ENCODE measurements around the gene JSRP1. TPM values are rescaled to one million over a fixed set of nuclear protein-coding genes. Genes with fewer than 3 reads are reported as not detected.
A peak's percentile ranks its signal among the peaks of the same experiment; 100 is the strongest.

The JSRP1 gene
- total RNA-seq, 1 donor from 2014 or later: 333 TPM

DNA sequence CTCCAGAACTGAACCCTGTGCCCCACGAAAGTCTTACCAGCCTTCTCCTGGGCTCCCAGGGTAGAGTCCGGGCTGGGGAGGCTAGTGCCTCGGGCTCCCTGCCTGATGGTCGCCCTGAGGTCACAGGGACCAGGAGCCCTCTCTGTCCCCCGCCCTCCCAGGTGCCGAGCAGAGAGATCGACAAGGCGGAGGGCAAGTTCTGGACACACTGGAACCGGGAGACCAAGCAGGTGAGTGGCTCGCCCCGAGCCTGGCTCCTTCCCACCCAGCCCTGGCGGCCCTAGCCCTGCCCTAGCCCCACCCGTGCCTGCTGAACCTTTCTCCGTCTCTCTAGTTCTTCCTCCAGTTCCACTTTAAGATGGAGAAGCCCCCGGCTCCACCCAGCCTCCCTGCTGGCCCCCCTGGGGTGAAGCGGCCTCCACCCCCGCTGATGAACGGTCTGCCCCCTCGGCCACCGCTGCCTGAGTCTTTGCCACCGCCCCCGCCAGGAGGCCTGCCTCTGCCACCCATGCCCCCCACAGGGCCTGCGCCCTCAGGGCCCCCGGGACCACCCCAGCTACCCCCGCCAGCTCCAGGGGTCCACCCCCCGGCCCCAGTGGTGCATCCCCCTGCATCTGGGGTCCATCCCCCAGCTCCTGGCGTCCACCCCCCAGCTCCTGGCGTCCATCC, 8.7 kb downstream of the JSRP1 start:
- no peak for DNase-seq (ENCODE audit: low read depth)

DNA sequence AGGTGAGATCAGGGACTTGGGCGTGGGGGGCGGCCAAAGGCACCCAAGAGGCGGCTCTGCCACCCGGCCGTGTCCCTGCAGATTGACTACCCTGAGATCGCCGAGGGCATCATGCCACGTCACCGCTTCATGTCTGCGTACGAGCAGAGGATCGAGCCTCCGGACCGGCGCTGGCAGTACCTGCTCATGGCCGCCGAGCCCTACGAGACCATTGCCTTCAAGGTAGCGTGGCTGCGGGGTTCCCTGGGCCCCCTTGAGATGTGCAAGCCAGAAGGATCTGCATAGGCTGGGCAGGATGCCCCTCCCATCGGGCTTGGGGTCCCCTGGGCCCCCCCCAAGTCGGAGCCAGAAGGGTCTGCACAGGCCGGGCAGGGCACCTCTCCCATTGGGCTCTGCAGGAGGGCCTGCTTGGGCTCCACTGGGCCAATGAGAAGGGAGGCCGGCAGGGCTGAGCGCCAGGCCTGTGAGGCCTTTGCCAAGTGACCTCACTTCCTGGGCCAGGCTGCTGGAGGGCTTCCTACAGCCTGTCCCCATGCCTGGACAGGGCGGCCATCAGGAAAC, 9.3 kb downstream of the JSRP1 start:
- DNase-seq (ENCODE audit: low read depth): no peak

DNA sequence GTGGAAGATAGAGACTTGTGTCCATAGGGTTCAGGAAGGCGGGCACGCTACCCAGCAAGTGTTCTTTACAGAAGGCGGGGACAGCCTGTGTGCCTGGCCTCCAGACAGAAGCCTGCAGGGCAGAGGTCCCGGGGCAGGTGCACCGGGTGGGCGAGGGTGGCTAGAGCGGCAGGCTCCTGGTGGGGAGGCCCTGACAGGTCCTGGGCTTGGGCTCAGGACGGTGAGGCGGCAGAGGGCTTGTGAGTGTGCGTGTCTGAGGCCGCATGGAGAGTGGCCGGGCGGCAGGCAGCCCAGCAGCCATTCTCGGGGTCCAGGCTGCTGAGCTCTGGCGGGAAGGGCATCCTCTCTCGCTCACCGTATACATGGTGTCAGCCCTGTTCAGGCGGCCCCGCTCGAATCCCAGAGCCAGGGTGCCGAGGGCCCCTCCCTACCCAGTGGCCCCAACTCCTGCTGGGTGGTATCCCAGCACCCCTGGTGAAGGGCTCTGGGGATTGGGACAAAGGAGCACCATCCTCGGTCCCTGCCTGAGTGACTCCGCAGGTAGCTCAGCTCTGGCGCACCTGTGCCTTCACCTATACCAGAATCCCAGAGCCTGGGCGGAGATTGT, 10.1 kb downstream of the JSRP1 start:
- DNase-seq (ENCODE audit: low read depth): no peak

DNA sequence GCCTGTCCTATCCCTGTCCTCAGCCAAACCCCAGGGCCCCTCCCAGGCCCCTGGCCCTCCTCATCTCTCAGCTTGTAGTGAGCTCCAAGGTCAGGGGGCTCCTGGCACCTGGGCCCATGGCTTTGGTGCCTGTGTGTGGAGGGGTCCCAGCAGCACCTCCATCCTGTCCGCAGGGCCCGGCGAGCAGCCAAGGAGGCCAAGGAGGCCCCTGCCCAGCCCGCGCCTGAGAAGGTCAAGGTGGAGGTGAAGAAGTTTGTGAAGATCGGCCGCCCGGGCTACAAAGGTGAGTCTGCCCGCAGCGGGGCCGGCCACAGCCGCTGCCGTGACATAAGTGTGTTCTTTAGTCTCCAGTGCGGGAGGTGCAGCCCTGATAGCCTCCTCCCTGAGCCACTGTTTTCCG, 10.9 kb downstream of the JSRP1 start:
- DNase-seq (ENCODE audit: low read depth): no peak

DNA sequence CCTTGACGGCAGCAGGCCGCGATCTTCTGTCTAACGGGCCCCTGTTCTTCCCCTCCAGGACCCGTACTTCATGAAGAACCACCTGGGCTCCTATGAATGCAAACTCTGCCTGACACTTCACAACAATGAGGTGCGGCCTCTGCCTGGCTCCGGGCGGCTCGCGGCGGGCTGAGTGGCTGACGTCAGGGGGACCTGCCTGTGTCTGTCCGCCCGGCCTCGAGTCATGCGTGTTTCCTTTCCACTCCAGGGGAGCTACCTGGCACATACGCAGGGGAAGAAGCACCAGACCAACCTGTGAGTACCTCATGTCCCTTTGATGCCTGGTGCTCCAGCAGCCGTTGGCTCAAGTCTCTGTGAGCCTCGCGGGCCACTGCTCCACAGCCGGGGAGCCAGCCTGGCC, 11.7 kb downstream of the JSRP1 start:
- no peak for DNase-seq (ENCODE audit: low read depth)

DNA sequence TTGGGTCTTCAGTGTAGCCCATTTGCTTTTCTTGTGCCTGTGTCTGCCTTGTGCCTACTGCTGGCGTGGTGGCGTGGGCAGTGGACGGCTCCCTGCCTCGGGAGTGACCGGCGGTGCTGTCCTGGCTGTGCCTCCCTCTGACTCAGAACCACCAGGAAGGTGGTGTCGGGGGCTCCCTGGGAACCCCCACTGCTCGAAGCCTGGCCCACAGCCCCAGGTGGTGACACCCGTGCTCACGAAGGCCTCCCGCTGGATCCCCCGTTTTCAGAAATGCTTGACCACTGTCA, 12.1 kb downstream of the JSRP1 start:
- DNase-seq (ENCODE audit: low read depth): no peak

DNA sequence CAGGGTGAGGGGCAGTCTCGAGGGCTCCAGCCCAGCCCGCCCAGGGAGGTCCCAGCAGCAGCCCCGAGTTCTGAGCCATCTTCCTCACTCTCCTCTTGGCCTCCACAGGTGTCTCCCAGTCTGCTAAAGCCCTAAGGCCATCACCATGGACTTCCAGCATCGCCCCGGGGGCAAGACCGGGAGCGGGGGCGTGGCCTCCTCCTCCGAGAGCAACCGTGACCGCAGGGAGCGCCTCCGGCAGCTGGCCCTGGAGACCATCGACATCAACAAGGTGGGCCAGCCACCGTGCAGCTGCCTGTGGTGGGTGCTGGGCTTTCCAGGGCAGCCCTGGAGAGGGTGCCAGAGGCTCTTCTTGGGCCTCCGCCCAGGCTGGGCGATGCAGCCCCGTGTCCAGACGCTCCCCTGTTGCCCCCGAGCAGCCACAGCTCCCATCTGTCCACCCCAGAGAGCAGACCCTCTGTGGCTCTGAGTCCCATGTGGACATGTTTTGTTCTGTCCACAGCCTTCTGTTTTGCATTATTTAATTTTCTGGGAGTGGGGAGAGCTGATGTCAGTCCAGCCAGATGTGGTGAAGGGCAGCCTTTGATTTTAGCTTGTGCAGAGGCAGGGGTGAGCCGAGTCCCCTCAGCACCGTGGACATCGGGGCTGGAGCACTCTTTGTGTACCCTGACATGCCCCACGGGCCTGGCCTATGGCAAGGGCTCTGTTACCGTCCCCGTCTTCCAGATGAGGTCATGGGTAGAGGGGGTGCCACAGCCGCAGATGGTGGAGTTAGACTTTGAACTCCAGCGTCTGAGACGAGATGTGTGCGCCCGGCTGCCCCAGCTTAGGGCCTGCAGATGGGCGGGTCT, 12.7 kb downstream of the JSRP1 start:
- DNase-seq (ENCODE audit: low read depth): no peak

DNA sequence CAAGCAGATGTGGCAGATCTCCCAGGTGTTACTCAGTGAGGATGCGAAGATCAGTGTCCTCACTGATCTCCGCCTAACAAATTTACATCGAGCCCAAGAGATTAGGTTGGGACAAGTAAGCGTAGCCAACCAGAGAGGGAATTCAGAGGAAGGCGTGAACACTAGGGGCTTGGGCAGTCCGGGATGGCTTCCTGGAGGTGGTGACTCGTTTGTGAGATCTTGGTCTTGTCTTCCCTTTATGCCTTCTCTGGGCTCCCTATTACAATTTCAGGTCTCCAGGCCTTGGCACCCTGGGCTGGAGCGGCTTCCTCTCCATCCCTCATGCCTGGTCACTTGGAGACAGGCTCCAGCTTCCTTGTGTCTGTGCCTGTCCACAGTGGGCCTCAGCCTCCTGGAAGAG, 13.4 kb downstream of the JSRP1 start:
- DNase-seq (ENCODE audit: low read depth): no peak

DNA sequence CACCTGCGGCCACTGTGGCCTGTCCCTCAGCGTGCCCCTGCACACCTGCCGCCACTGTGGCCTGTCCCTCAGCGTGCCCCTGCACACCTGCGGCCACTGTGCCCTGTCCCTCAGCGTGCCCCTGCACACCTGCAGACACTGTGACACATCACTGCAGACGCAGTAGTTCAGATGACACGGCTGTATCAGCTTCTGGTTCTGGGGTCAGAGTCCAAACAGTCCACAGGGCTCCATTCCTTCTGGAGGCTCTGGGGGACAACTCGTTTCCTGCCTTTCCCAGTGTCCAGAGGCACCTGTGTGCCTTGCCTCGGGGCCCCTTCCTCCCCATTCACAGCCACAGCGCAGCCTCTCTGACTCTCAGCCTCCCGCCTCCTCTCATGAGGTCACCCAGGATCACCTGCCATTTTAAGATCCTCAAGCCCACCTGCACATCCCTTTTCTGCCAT, 14.1 kb downstream of the JSRP1 start:
- DNase-seq (ENCODE audit: low read depth): no peak

DNA sequence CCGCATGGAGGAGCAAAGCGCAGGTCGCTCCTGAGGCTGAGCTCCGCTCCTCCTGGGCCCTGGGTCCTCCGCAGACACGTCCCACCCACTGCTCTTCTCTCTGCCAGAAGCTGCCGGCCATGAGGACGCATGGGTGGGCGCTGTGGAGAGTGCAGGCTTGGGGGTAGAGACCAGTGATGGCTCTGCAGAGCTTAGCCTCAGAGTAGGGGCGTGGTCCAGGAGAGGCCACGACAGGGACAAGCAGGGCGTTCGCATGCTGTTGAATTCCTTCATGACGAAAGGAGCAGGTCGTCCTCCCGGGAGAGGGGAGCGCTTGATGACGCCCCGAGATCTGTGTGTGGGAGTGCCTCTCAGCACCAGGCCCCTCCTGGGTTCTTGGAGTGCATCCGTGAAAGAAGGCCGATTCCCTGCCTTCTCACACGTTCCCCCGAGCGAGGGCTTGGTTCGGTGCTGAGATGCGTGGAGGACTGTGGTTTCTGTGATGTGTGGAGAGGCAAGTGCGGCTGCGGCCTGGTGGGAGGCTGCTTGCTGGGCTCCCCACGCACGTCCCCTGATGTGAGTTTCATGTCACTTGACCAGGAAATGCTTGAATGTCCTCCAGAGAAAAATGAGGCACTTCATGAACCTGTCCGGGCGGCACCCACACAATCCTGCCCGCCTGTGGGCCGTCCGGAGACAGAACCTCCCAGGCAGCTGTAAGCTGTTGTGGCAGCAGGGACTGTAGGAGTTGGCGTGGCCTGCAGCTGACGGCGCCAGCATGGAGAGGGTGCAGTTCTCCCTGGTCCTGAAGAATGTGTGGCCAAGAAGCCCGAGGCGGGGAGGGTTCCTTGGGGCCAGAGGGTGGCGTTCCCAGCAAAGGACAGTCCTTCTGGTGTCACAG, 15.1 kb downstream of the JSRP1 start:
- DNase-seq (ENCODE audit: low read depth): peak; percentile 54

DNA sequence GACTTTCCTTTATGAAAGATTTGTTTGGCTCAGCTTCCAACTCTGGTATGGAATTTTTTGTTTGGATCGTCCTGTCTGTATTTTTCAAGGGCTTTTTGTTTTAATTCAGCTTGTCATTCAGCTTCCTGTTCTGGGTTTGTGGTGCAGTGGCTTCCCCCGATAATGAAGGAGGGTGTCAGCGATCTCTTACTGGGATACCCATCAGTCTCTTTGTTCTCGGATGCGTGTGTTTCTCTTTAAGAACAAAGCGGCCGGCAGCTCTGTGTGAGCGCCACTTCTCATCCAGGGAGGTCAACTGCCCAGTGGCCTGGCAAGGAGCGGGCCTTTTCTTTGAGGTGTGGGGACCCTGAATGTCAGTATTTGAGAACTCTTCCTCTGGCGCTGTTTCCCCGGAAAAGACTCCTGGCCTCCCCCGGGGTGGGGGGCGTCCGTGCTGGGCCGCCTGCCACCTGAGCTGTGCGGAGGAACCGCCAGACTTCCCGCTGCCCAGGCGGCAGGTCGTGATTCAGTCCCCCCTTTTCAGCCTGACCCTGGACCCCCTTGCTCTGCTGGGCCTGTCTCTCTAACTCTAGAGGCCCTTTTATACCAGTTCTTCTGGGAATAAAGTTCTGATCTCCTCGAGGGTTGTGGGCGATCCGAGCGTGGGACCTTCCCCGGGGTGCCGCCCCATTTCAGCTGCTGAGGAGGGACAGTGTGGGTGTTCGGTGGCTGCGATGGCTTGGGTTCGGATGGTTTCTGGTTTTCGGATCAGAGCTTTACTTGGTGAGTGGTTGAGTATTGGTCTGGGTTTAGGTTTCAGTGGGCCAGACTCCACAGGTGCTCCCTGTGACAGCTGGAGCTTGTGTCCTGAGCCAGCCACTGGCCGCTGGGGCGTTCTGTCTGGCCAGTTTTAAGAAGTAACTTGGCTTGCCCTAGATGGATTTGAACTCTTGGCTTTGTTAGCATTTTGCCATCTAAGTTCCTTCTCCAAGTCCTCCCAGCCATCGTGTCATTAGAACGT, 16.1 kb downstream of the JSRP1 start:
- peak; percentile 91 for DNase-seq (ENCODE audit: low read depth)

DNA sequence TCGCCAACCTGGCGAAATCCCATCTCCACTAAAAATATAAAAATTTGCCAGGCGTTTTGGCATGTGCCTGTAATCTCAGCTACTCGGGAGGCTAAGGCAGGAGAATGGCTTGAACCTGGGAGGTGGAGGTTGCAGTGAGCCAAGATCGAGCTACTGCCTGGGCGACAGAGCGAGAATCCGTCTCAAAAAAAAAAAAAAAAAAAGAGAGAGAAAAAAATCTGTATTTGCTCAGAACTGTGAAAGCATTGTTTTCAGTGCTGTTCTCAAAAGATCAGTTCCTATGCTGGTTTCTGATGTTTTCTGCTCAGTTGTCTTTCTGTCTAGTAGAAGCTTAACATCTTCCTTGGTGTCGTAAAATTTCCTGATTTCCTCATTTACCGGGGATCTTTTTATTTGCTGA, 17.0 kb downstream of the JSRP1 start:
- no peak for DNase-seq (ENCODE audit: low read depth)

DNA sequence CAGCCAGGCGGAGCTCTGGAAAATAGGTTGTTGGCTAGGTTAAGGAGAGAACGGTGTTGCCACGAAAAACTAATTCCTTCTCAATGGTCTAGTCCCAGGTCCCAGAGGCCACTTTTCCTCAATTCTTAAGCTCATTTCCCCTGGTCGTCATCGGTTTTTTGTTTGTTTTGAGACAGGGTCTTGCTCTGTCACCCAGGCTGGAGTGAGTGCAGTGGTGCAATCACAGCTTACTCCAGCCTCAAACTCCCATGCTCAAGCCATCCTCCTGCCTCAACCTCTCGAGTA, 18.4 kb downstream of the JSRP1 start:
- no peak for DNase-seq (ENCODE audit: low read depth)

DNA sequence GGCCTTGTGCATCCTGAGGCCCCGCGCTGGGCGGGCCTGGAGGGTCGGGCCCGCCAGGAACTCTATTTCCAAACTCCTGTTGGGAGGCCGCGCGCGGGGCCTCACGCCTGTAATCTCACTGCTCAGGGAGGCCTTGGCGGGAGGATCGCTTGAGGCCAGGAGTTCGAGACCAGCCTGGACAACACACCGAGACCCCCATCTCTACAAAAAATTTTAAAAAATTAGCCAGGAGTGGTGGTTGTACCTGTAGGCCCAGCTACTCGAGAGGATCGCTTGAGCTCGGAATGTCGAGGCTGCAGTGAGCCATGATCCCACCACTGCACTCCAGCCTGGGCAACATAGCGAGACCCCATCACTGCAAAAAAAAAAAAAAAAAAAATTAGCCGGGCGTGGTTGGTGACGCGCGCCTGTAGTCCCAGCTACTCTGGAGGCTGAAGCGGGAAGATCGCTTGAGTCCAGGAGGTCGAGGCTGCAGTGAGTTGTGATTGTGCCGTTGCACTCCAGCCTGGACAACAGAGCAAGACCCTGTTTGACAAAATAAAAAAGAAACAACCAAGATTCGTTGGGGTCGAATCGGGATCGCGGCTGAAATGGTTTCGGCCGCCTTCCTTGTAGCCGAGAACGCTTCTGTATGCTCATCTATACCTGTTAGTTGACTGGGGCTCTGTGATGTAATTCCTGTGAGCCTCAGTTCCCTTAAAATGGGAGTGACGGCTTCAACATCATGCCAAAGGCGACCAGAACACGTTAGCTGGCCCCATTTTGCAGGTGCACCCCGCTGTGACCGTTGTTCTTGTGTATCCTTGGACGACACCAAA, 19.0 kb downstream of the JSRP1 start:
- DNase-seq (ENCODE audit: low read depth): no peak

DNA sequence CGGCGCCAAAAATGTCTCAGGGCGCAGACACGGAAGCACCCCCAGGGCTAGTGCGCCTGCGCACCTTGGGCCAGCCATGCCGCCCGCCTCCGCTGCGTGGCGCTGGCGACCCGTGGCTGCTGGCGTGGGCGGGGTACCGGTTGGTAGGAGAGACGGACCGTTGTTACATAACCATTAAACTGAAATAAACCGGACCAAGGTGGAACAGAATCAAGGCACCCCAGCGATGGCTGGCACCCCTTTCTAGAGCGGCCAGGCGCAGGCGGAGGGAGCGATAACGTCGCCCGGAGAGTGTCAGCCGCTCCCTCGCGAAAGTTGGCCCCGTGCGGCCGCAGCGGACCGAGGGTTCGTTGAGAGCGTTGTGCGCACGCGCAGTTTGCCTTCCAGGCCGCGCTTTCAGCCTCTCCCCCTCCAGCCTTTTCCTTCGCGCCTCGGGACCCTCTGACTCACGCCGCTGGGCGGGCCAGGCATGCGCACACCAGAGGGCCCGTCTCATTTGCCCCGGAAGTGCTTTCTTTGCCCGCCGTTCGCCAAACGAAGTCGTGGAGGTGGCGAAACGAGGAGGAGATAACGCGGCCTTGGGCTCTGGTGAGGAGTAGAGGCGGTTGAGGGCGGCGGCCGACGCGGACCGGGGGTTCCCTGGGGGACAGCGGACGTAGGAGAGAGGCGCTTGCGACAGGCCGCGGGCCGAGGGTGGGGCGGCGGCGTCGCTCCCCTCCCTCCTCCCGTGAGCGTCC, 19.7 kb downstream of the JSRP1 start, which contains the start of the genes PLEKHJ1 and SF3A2:
PLEKHJ1 (minus strand) TSS at position 16 of the 737 bp plus-strand sequence. CDS start 81 bp downstream, outside the sequence.
SF3A2 (plus strand) TSS at position 511 of the 737 bp plus-strand sequence. CDS start 6,595 bp downstream, outside the sequence.
- DNase-seq (ENCODE audit: low read depth): peak; percentile 98

DNA sequence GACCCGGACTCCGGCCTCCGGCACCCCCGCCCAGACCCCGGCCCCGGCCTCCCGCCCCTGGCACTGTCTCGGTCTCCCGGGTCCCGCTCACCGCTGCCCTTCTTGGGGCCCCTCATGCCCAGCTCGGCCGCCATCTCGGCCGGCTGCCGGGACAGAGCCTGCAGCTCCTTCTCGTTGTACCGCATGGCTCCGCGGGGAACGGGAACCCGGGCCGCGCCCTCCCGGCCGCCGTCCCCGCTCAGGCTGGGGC, 20.2 kb downstream of the JSRP1 start:
- DNase-seq (ENCODE audit: low read depth): no peak

DNA sequence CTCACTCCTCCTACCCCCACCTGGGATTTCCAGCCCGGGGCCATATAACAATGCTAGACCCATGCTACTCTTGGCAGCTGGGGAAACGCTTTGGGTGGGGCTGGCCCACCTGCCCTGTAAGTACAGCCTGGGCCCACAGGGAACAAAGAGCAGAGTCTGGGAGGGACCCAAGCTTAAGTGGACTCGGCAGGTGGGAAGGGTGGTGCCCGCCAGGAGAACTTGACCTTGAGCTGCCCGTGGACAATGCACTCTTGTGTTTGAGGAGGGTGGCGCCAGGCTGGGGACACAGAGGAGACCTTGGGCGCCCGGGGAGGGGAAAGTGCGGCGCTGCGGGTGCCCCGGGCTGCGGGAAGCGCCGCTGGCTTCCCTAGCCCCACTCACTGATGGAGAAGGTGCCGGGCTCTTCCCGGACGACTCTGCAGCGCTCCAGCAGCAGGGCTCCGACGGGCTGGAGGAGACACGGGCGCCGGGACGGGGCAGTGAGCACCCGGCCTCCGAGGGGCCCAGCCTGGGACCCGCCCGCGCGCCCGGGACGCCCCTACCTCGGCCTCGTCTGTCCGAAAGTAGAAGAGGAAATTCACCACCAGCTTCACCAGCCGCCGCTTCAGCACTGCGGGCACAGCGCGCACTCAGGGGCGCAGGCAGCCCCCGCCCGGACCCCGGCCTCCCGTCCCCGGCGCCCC, 20.7 kb downstream of the JSRP1 start:
- DNase-seq (ENCODE audit: low read depth): peak; percentile 37

DNA sequence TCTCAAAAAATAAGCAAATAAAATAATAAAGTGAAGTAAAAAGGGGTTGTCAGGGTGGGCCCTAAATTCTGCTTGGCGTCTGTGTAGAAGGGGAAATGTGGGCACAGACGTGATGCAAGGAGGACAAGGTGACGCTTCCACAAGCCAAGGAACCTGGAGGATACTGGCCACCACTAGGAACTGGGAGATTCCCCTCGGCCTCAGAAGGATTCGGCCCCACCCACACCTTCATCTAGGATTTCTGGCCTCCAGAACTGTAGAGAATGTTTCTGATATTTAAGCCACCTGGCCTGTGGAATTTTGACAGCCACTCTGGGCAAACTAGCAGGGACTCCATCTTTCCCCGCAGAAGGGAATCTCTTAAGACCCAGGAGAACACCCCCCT, 21.2 kb downstream of the JSRP1 start:
- DNase-seq (ENCODE audit: low read depth): no peak
